Measurements from ENCODE around the gene SLC35B2.

SLC35B2 gene

DNA sequence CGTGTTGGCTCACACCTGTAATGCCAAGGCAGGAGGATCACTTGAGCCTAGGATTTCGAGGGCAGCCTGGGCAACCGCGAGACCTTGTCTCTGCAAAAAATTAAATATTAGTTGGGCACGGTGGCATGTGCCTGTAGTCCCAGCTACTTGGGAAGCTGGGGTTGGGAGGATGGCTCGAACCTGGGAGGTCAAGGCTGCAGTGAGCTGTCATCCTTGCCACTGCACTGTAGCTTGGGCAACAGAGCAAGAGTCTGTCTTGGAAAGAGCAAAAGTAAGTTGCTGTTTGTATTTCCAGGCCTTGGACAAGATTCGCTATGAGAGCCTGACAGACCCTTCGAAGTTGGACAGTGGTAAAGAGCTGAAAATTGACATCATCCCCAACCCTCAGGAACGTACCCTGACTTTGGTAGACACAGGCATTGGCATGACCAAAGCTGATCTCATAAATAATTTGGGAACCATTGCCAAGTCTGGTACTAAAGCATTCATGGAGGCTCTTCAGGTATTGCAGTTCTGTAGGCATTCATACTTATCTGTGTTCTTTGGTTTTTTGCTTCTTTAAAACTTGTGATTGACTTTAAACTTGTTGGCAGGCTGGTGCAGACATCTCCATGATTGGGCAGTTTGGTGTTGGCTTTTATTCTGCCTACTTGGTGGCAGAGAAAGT is 8.1 kb downstream of the SLC35B2 start:
- no peak for DNase-seq
- Histone ChIP-seq H3K4me3 (ENCODE audit: low read length) (peak overlapping the region; percentile 99), H4K20me1 (ENCODE audit: insufficient read depth, low read length) (peaks cover 65% of the 10 kb centered on the region), H3K4me1 (ENCODE audit: low read length) (peaks cover 39% of the 10 kb centered on the region), H2AFZ (ENCODE audit: low read length) (no peak overlapping the region), H3K27me3 (replicated peaks; ENCODE audit: insufficient read depth, low read length) (no peaks in the 10 kb centered on the region), H3K9me2 (replicated peaks; ENCODE audit: insufficient read depth, low read length) (no peaks in the 10 kb centered on the region), H3K79me2 (ENCODE audit: low read length) (peaks cover 79% of the 10 kb centered on the region), H3K36me3 (replicated peaks; ENCODE audit: insufficient read depth, low read length) (peaks cover 20% of the 10 kb centered on the region), H3F3A (ENCODE audit: insufficient read depth, low read length) (peaks cover 75% of the 10 kb centered on the region), H3K4me2 (ENCODE audit: low read depth, low read length) (peak overlapping the region; percentile 39), H3K27ac (ENCODE audit: low read length) (peak overlapping the region; percentile 85; the same call in 1 of the 2 replicates), H3K9ac (ENCODE audit: low read length) (peak overlapping the region; percentile 99; the same call in 1 of the 2 replicates), H3K9me3 (replicated peaks; ENCODE audit: insufficient read depth, low read length) (no peaks in the 10 kb centered on the region)
- TF ChIP-seq EZH2phosphoT487 (IDR thresholded peaks at IDR 0.05; ENCODE audit: low read length): no peak
- no peak for TF ChIP-seq EZH2 (optimal IDR thresholded peaks at IDR 0.05; ENCODE audit: low read depth, low read length)
- TF ChIP-seq, protein P1, sequence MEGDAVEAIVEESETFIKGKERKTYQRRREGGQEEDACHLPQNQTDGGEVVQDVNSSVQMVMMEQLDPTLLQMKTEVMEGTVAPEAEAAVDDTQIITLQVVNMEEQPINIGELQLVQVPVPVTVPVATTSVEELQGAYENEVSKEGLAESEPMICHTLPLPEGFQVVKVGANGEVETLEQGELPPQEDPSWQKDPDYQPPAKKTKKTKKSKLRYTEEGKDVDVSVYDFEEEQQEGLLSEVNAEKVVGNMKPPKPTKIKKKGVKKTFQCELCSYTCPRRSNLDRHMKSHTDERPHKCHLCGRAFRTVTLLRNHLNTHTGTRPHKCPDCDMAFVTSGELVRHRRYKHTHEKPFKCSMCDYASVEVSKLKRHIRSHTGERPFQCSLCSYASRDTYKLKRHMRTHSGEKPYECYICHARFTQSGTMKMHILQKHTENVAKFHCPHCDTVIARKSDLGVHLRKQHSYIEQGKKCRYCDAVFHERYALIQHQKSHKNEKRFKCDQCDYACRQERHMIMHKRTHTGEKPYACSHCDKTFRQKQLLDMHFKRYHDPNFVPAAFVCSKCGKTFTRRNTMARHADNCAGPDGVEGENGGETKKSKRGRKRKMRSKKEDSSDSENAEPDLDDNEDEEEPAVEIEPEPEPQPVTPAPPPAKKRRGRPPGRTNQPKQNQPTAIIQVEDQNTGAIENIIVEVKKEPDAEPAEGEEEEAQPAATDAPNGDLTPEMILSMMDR (IDR thresholded peaks at IDR 0.05; ENCODE audit: low read length): no peak

- Histone ChIP-seq H4K20me1 (ENCODE audit: insufficient read depth, low read length) (peaks cover 59% of the 10 kb centered on the region), H3K4me1 (ENCODE audit: low read length) (peaks cover 33% of the 10 kb centered on the region), H3K9ac (ENCODE audit: low read length) (peak overlapping the region; percentile 99; the same call in 1 of the 2 replicates), H3K27me3 (replicated peaks; ENCODE audit: insufficient read depth, low read length) (no peaks in the 10 kb centered on the region), H3K36me3 (replicated peaks; ENCODE audit: insufficient read depth, low read length) (peaks cover 18% of the 10 kb centered on the region), H3K27ac (ENCODE audit: low read length) (peak overlapping the region; percentile 85; the same call in 1 of the 2 replicates), H3K4me3 (ENCODE audit: low read length) (peak overlapping the region; percentile 99), H3K4me2 (ENCODE audit: low read depth, low read length) (peak overlapping the region; percentile 39), H3K9me3 (replicated peaks; ENCODE audit: insufficient read depth, low read length) (no peaks in the 10 kb centered on the region), H3F3A (ENCODE audit: insufficient read depth, low read length) (peaks cover 69% of the 10 kb centered on the region), H3K79me2 (ENCODE audit: low read length) (peaks cover 74% of the 10 kb centered on the region), H2AFZ (ENCODE audit: low read length) (no peak overlapping the region), H3K9me2 (replicated peaks; ENCODE audit: insufficient read depth, low read length) (no peaks in the 10 kb centered on the region)
- TF ChIP-seq EZH2phosphoT487 (IDR thresholded peaks at IDR 0.05; ENCODE audit: low read length): no peak
- TF ChIP-seq, protein P1 (IDR thresholded peaks at IDR 0.05; ENCODE audit: low read length): no peak
- no peak for TF ChIP-seq EZH2 (optimal IDR thresholded peaks at IDR 0.05; ENCODE audit: low read depth, low read length)
- DNase-seq: no peak
Measured at GRCh38 chr6:44248579-44248978, 8.7 kb downstream of the SLC35B2 start.

DNA sequence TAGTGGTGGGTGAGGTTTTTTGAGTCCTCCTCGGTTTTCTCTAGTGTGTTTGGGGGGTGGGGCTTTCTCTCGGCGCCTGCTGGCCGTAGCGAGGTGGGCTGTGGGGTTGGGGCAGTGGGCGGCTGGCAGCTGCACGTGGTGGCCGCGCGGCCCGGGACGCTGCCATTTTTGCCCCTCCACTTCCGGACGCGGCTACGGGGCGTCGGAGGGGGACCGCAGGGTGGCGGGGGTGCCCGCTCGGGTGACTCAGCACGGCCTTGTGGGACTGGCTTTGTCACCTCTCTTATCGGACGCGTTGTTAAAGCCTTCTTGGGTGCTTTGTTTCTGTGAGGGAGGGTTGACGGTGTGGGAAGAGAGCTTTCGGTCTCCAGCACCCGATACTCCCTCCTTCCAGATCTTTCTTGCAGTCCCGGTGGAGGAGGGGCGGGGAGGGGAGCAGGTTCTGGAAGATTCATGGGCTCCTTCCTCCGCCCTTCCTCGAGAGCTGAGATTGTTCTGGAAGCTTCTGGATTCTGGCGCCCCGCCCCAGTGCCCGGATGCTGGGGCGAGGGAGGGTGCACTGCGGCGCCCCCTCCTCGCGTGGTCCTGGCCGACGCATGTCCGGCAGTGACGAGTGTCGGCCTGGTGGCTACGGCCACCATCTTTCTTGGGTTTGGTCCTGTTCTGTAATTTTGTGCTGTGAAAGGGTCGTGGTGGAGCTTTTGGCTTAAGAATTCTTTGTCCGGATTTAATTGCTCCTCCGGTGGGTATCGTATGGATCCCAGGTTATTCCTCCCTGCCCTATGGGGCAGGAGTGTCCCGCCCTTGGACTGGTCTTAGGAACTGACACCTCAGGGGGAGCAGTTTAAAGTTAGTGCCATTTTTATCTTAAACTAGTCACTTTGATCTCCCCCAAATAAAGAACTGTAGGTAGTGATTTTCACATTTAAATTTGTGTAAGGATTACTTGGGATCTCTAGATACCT is 9.7 kb downstream of the SLC35B2 start:
- Histone ChIP-seq H3K27ac (ENCODE audit: low read length) (peak overlapping the region; percentile 85), H3K9me2 (replicated peaks; ENCODE audit: insufficient read depth, low read length) (no peaks in the 10 kb centered on the region), H3K4me1 (ENCODE audit: low read length) (peaks cover 28% of the 10 kb centered on the region), H3K9me3 (replicated peaks; ENCODE audit: insufficient read depth, low read length) (no peaks in the 10 kb centered on the region), H3K27me3 (replicated peaks; ENCODE audit: insufficient read depth, low read length) (no peaks in the 10 kb centered on the region), H3K4me3 (ENCODE audit: low read length) (peak overlapping the region; percentile 99), H3K36me3 (replicated peaks; ENCODE audit: insufficient read depth, low read length) (peaks cover 17% of the 10 kb centered on the region), H3K9ac (ENCODE audit: low read length) (peak overlapping the region; percentile 99), H4K20me1 (ENCODE audit: insufficient read depth, low read length) (peaks cover 50% of the 10 kb centered on the region), H3F3A (ENCODE audit: insufficient read depth, low read length) (peaks cover 59% of the 10 kb centered on the region), H2AFZ (ENCODE audit: low read length) (no peak overlapping the region), H3K79me2 (ENCODE audit: low read length) (peaks cover 64% of the 10 kb centered on the region), H3K4me2 (ENCODE audit: low read depth, low read length) (peak overlapping the region; percentile 39)
- TF ChIP-seq EZH2phosphoT487 (IDR thresholded peaks at IDR 0.05; ENCODE audit: low read length) (no peak), EZH2 (optimal IDR thresholded peaks at IDR 0.05; ENCODE audit: low read depth, low read length) (no peak)
- TF ChIP-seq, protein P1 (IDR thresholded peaks at IDR 0.05; ENCODE audit: low read length): no peak
- DNase-seq: peak; percentile 59
